ENCODE data around the gene RASGRF1.

DNA sequence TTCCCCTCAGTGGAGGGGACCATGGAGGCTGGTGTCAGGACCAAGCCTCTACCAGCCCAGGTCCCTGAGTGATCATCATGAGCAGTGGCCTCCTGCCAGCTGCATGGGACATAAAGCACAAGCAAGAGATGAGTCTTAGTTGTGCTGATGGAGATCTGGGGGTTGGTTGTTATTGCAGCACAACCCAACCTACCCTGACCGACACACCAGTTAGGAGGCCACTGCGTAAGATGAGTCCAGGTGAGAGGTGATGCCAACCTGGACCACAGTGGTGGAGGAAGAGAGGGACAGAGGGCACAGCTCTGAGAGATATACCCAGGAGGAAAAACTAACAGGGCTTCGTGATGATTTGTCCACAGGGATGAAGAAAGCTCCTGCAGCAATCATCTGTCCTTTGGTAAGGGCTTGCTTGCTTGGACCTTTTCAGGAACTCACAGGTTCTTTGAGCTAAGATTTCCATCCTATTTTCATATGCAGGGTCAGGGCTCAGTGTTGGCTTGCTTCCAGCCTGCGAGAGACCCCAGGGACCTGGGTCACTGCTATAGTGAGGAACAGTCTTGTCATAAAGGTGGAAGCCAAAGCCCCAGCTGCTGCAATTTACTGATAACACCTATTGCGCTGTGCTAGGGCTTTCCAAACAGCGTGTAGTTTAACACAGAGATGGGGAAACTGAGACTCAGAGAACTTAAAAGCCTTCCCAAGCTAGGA lies 8.1 kb downstream of the RASGRF1 start:
- no peak for TF ChIP-seq POLR2A (IDR thresholded peaks at IDR 0.05)
- TF ChIP-seq, protein P1, sequence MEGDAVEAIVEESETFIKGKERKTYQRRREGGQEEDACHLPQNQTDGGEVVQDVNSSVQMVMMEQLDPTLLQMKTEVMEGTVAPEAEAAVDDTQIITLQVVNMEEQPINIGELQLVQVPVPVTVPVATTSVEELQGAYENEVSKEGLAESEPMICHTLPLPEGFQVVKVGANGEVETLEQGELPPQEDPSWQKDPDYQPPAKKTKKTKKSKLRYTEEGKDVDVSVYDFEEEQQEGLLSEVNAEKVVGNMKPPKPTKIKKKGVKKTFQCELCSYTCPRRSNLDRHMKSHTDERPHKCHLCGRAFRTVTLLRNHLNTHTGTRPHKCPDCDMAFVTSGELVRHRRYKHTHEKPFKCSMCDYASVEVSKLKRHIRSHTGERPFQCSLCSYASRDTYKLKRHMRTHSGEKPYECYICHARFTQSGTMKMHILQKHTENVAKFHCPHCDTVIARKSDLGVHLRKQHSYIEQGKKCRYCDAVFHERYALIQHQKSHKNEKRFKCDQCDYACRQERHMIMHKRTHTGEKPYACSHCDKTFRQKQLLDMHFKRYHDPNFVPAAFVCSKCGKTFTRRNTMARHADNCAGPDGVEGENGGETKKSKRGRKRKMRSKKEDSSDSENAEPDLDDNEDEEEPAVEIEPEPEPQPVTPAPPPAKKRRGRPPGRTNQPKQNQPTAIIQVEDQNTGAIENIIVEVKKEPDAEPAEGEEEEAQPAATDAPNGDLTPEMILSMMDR (IDR thresholded peaks at IDR 0.05): no peak

Measured in adrenal gland (tissue), 5 donors.